Body of pancreas (tissue), 4 donors: Measurements from ENCODE around the gene TRIML1. TPM values are rescaled to one million over a fixed set of nuclear protein-coding genes. Genes with fewer than 3 reads are reported as not detected.

Experiments used
- ATAC-seq: fragments of 150-250 bp; one replicate; pipeline ENCODE4 v1.9.1; 2016
- DNase-seq, 4 donors: peaks; one replicate each; pipeline ENCODE4 v3.0.0-alpha.2; 2019
- H3K27ac ChIP-seq, 4 donors: fragments of 200-600 bp; sonication (generic); 1 replicate in 3 of 4; 2 replicates in 1 of 4; pipeline versions ENCODE4 v1.5.1 to v1.6.1; 2016 to 2019; ENCODE audit warnings: mild to moderate bottlenecking in 1 of 4, mixed read lengths in 1 of 4, moderate library complexity in 1 of 4
- H3K27me3 ChIP-seq, 2 donors: fragments of 200-600 bp; sonication (generic); one replicate each; pipeline ENCODE4 v1.6.0; 2016; ENCODE audit warnings: mild to moderate bottlenecking in 1 of 2
- H3K36me3 ChIP-seq, 2 donors: fragments of 200-600 bp; sonication (generic); replicated peaks in 1 of 2; 2 replicates each; pipeline ENCODE4 v1.5.1; 2016; ENCODE audit warnings: low read depth in 2 of 2; ENCODE audit not compliant: insufficient read depth in 1 of 2
- H3K4me1 ChIP-seq: fragments of 200-600 bp; sonication (generic); one replicate; pipeline ENCODE4 v1.6.0; 2016
- H3K4me3 ChIP-seq, 2 donors: fragments of 200-600 bp; sonication (generic); 1 replicate in 1 of 2; 2 replicates in 1 of 2; pipeline ENCODE4 v1.5.1; 2016 to 2019
- H3K9me3 ChIP-seq, 3 donors: fragments of 200-600 bp; sonication (generic); 1 replicate in 2 of 3; 2 replicates in 1 of 3; pipeline ENCODE4 v1.5.1; 2016
- POLR2A ChIP-seq, 3 donors: fragments of 450-650 bp; IDR thresholded peaks; one replicate each; pipeline ENCODE4 v1.6.1; 2016; ENCODE audit warnings: antibody characterized with exemption in 3 of 3, mild to moderate bottlenecking in 2 of 3
- WGBS, 2 donors: methylation state at CpG; one replicate each; pipeline ENCODE4 v1.1.5; 2017; 5-methylcytosine and 5-hydroxymethylcytosine counted together
- intact Hi-C: fragments of 100-400 bp; cut with DNase I; formaldehyde crosslinking; loops from one replicate; pipeline ENCODE4 v1.15.1; 2023
- total RNA-seq, 2 donors: library from RNA; depleted of rRNA; stranded (reverse); fragments of >200 nt; gene quantifications; one replicate each; pipeline ENCODE4 v1.1.0, GENCODE V29; 2016
- TF ChIP-seq, protein P1 (sequence below), 7 experiments: fragments of 450-650 bp in 4 of 7; fragments of 200-600 bp in 3 of 7; sonication (generic) in 3 of 7; IDR thresholded peaks; one replicate each; pipeline ENCODE4 v1.5.1; 2016 to 2019; ENCODE audit warnings: antibody characterized with exemption in 7 of 7

TRIML1 gene
- total RNA-seq, 2 donors from 2014 or later = not detected

DNA sequence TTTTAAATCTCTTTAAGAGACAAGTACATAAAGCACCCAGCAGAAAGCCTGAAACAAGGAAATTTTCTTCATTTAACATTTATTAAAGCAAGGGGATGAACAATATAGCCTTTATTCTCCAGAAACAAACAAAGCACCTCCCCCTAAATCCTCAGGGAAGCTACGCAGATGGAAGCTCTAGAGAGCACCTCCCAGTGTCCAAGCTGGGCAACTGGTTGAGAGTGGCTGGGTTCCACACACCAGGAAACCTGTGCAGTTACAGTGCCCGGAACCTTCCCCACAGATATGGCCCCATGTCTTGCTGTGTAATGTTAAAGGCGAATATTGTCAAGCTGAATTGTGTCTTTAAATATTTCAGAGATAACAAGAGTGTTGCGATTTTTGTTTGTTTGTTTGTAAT lies 8.9 kb upstream of the TRIML1 start:
- no peak for ATAC-seq
- intact Hi-C loops = no loop called here
- no peak overlapping the region for H3K4me3 ChIP-seq
- H3K27ac ChIP-seq = no peak overlapping the region
- 60 to 69% methylated on average over 4 of the region's 4 CpGs for WGBS, 2 donors
- no peaks in the 10 kb centered on the region for H3K27me3 ChIP-seq
- no peaks in the 10 kb centered on the region for H3K36me3 ChIP-seq
- H3K4me1 ChIP-seq = no peaks in the 10 kb centered on the region
- no peaks in the 10 kb centered on the region for H3K9me3 ChIP-seq
- DNase-seq = no peak
- no peak for TF ChIP-seq POLR2A (IDR thresholded peaks at IDR 0.05)
- TF ChIP-seq, protein P1, sequence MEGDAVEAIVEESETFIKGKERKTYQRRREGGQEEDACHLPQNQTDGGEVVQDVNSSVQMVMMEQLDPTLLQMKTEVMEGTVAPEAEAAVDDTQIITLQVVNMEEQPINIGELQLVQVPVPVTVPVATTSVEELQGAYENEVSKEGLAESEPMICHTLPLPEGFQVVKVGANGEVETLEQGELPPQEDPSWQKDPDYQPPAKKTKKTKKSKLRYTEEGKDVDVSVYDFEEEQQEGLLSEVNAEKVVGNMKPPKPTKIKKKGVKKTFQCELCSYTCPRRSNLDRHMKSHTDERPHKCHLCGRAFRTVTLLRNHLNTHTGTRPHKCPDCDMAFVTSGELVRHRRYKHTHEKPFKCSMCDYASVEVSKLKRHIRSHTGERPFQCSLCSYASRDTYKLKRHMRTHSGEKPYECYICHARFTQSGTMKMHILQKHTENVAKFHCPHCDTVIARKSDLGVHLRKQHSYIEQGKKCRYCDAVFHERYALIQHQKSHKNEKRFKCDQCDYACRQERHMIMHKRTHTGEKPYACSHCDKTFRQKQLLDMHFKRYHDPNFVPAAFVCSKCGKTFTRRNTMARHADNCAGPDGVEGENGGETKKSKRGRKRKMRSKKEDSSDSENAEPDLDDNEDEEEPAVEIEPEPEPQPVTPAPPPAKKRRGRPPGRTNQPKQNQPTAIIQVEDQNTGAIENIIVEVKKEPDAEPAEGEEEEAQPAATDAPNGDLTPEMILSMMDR (IDR thresholded peaks at IDR 0.05) = no peak

DNA sequence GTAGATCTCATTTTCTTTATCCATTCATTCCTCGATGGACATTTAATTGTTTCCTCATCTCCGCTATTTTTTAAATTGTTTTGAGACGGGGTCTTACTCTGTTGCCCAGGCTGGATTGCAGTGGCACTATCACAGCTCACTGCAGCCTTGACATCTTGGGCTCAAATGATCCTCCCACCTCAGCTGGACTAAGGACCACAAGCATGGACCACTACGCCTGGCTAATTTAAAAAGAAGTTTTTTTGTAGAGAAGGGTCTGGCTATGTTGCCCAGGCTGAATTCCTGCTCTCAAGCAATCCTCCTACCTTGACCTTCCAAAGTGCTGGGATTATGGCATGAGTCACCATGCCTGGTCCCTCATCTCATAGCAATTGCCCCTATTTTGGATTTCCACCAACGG lies 7.0 kb upstream of the TRIML1 start:
- no peaks in the 10 kb centered on the region for H3K27me3 ChIP-seq
- H3K4me3 ChIP-seq = no peak overlapping the region
- no peaks in the 10 kb centered on the region for H3K4me1 ChIP-seq
- 69 to 87% methylated on average over 5 of the region's 5 CpGs for WGBS, 2 donors
- no peak for TF ChIP-seq POLR2A (IDR thresholded peaks at IDR 0.05)
- TF ChIP-seq, protein P1 (IDR thresholded peaks at IDR 0.05) = no peak
- H3K9me3 ChIP-seq = no peaks in the 10 kb centered on the region
- intact Hi-C loops = no loop called here
- H3K36me3 ChIP-seq = no peaks in the 10 kb centered on the region
- no peak for ATAC-seq
- DNase-seq = no peak
- no peak overlapping the region for H3K27ac ChIP-seq

DNA sequence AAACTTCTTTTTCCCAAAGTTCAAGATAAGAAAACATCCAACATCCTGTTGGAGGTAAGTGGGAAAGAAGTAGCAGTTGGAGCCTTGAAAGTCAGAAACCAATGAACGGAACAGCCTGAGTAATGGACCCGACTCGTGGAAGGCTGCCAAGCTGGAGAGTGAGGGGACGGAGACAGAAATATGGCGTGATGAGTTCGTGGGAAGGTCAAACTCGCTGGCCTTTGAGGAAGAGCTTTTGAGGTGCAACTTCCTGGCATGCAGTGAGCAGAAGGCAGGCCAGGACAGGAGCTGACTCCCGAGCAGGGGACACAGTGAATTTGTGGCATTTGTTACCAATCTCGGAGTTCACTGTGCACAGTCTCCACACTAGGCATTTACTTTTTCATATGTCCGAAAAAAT lies 1.0 kb upstream of the TRIML1 start:
- TF ChIP-seq POLR2A (IDR thresholded peaks at IDR 0.05) = no peak
- TF ChIP-seq, protein P1 (IDR thresholded peaks at IDR 0.05) = no peak
- Histone ChIP-seq H3K27ac (no peak overlapping the region), H3K27me3 (no peaks in the 10 kb centered on the region), H3K36me3 (no peaks in the 10 kb centered on the region), H3K4me3 (no peak overlapping the region), H3K4me1 (no peaks in the 10 kb centered on the region), H3K9me3 (no peaks in the 10 kb centered on the region)
- DNase-seq (no peak), ATAC-seq (no peak)
- intact Hi-C loops = no loop called here
- WGBS, 2 donors = 56 to 65% methylated on average over 10 of the region's 10 CpGs

DNA sequence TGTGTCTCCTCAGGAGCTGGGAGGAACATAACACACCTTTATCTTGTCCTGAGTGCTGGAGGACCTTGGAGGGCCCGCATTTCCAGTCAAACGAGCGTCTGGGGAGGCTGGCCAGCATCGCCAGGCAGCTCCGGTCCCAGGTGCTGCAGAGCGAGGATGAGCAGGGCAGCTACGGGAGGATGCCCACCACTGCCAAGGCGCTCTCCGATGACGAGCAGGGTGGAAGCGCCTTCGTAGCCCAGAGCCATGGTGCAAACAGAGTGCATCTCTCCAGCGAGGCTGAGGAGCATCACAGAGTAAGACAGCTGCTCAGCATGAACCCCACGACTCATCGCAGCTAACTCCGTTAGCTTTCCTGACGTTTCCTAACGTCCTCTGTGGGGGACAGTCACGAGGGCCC lies 430 bp downstream of the TRIML1 start:
- Histone ChIP-seq H3K9me3 (no peaks in the 10 kb centered on the region), H3K27me3 (no peaks in the 10 kb centered on the region), H3K4me1 (no peaks in the 10 kb centered on the region), H3K27ac (no peak overlapping the region), H3K36me3 (no peaks in the 10 kb centered on the region), H3K4me3 (no peak overlapping the region)
- DNase-seq (no peak), ATAC-seq (no peak)
- TF ChIP-seq, protein P1 (IDR thresholded peaks at IDR 0.05) = no peak
- no peak for TF ChIP-seq POLR2A (IDR thresholded peaks at IDR 0.05)
- intact Hi-C loops = no loop called here
- WGBS, 2 donors = 71 to 78% methylated on average over 13 to 19 of the region's 19 CpGs

DNA sequence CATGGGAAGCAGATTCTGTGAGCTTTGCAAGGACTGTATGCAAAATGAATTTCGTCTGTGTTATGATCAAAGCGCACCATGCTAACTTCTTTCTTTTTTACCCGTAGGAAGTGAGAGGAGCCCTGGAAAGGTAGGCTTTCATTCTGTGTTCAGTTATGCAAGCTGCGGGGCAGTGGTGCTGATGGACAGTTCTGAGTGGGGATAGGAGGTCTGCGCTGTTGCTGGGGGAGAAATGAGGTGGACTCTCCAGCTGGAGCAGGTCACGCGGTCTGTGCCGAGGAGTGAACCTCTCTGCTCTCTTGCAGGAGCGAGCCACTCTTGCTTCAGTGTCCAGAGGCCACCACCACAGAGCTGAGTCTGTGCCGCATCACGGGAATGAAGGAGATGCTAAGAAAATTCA lies 4.5 kb downstream of the TRIML1 start:
- H3K27me3 ChIP-seq = no peaks in the 10 kb centered on the region
- TF ChIP-seq, protein P1 (IDR thresholded peaks at IDR 0.05) = no peak
- no peak for TF ChIP-seq POLR2A (IDR thresholded peaks at IDR 0.05)
- no peak for DNase-seq
- H3K36me3 ChIP-seq = no peaks in the 10 kb centered on the region
- ATAC-seq = no peak
- H3K27ac ChIP-seq = no peak overlapping the region
- 39 to 52% methylated on average over 6 to 11 of the region's 11 CpGs for whole genome bisulfite sequencing, 2 donors
- intact Hi-C loops = no loop called here
- H3K4me1 ChIP-seq = no peaks in the 10 kb centered on the region
- no peak overlapping the region for H3K4me3 ChIP-seq
- H3K9me3 ChIP-seq = no peaks in the 10 kb centered on the region
